PC-9 (cell line): ENCODE data around the gene NLGN1.

Experiments
- EZH2 ChIP-seq: fragments of 200-600 bp; sonication (generic); IDR thresholded peaks from 2 replicates; pipeline ENCODE4 v1.8.0; 2017; ENCODE audit warnings: antibody characterized with exemption, low read depth
- TF ChIP-seq, protein P1 (sequence below): fragments of 200-600 bp; sonication (generic); conservative IDR thresholded peaks from 2 replicates; pipeline ENCODE4 v1.6.1; 2017; ENCODE audit warnings: mixed run types, antibody characterized with exemption, mild to moderate bottlenecking, moderate library complexity

DNA sequence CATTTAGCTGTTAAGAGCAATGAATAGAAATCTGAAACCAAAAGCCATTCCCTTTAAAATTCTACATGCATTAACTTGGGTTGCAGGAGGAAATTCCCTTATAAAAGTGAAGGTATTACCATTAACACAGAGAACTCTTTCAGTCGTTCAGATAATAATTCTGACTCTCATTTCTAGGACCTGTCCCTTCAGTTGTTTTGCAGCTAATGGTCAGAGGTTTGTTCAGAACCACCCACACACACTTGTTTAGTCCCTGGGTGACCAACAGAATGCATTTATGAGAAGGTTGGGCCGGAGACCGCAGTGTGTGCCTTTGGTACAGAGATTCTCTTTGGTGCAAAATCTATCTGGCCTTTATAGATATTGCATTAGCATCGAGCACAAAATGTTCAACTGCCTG lies 492.5 kb downstream of the NLGN1 start:
- no peak for TF ChIP-seq EZH2
- TF ChIP-seq, protein P1, sequence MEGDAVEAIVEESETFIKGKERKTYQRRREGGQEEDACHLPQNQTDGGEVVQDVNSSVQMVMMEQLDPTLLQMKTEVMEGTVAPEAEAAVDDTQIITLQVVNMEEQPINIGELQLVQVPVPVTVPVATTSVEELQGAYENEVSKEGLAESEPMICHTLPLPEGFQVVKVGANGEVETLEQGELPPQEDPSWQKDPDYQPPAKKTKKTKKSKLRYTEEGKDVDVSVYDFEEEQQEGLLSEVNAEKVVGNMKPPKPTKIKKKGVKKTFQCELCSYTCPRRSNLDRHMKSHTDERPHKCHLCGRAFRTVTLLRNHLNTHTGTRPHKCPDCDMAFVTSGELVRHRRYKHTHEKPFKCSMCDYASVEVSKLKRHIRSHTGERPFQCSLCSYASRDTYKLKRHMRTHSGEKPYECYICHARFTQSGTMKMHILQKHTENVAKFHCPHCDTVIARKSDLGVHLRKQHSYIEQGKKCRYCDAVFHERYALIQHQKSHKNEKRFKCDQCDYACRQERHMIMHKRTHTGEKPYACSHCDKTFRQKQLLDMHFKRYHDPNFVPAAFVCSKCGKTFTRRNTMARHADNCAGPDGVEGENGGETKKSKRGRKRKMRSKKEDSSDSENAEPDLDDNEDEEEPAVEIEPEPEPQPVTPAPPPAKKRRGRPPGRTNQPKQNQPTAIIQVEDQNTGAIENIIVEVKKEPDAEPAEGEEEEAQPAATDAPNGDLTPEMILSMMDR, result no peak
